Measurements from ENCODE around the gene ACYP2.

Gene ACYP2

DNA sequence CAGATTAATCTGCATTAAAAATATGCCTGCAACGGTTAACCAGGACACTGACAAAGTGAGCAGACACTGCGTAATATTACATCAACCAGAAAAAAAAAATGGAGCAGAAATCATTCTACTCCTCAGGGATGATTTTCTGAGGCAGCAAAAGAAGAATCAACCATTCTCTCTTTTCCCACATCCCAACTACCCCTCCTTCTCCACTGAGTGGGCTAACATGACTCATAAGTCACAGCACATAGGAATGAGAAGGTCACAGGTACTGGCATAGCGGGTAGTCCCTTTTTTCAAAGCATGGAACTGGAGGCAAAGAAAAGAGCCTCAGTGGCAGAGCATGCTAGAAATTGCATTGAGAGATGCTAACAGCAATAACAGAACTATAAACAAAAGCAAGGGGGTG, 194.9 kb downstream of the ACYP2 start:
- H3K36me3 ChIP-seq (ENCODE audit: control insufficient read depth, insufficient read depth, low read length) = no peaks in the 10 kb centered on the region
- H3K4me2 ChIP-seq (ENCODE audit: low read length) = no peak overlapping the region
- no peak overlapping the region for H3K56ac ChIP-seq (ENCODE audit: low read length)
- no peak overlapping the region for H3K23ac ChIP-seq (ENCODE audit: low read length)
- no peak overlapping the region for H3K27ac ChIP-seq (ENCODE audit: low read depth, low read length)
- no peak overlapping the region for H4K5ac ChIP-seq (ENCODE audit: low read length)
- peak; percentile 42 for DNase-seq
- no peaks in the 10 kb centered on the region for H3K4me1 ChIP-seq (ENCODE audit: control insufficient read depth, low read depth, low read length)
- no peak overlapping the region for H3K9ac ChIP-seq (ENCODE audit: low read length)
- no peak overlapping the region for H2BK15ac ChIP-seq (replicated peaks; ENCODE audit: low read depth)
- H2BK5ac ChIP-seq (ENCODE audit: low read length) = no peak overlapping the region
- WGBS (ENCODE audit: extremely low coverage, insufficient coverage, low lambda C conversion rate) = no CpG with 5 or more reads among the region's 3 CpGs
- no peak overlapping the region for H3K4ac ChIP-seq (ENCODE audit: low read depth, low read length)
- no peaks in the 10 kb centered on the region for H3K79me1 ChIP-seq (ENCODE audit: low read length)
- H2BK120ac ChIP-seq (ENCODE audit: low read depth, low read length) = no peak overlapping the region
- H3K79me2 ChIP-seq (ENCODE audit: control insufficient read depth, insufficient read depth, low read length) = no peaks in the 10 kb centered on the region
- no peak overlapping the region for H3K18ac ChIP-seq (ENCODE audit: low read length)
- H3K4me3 ChIP-seq (ENCODE audit: low read length) = no peak overlapping the region
- H4K8ac ChIP-seq (ENCODE audit: low read depth, low read length) = no peak overlapping the region
- no peaks in the 10 kb centered on the region for H3K27me3 ChIP-seq (ENCODE audit: insufficient read depth, low read length, poor library complexity)
- H2AK5ac ChIP-seq (ENCODE audit: low read length) = no peak overlapping the region

DNA sequence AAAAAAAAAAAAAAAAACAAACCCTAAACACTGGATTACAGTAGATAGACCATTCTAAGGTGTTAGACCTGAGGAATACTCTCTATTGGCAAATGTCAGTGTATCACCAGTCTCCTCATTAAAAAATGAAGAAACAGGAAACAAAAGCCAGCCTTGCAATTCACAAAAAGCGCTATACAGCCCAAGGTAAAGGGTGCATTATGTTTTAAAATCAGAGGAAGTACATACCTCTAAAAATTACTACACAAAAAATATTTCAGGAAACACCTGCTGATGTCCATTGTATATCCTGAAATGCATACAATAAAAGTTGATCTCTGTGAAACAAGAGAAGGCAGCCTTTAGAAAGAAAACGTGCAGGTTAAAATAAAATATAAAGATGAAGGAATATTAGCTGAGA, 195.5 kb downstream of the ACYP2 start:
- Histone ChIP-seq H3K27ac (ENCODE audit: low read depth, low read length) (no peak overlapping the region), H3K4me1 (ENCODE audit: control insufficient read depth, low read depth, low read length) (no peaks in the 10 kb centered on the region), H4K8ac (ENCODE audit: low read depth, low read length) (no peak overlapping the region), H2BK15ac (replicated peaks; ENCODE audit: low read depth) (no peak overlapping the region), H2AK5ac (ENCODE audit: low read length) (no peak overlapping the region), H3K4me3 (ENCODE audit: low read length) (no peak overlapping the region), H3K79me2 (ENCODE audit: control insufficient read depth, insufficient read depth, low read length) (no peaks in the 10 kb centered on the region), H3K18ac (ENCODE audit: low read length) (no peak overlapping the region), H3K23ac (ENCODE audit: low read length) (no peak overlapping the region), H3K56ac (ENCODE audit: low read length) (no peak overlapping the region), H4K5ac (ENCODE audit: low read length) (no peak overlapping the region), H3K4ac (ENCODE audit: low read depth, low read length) (no peak overlapping the region), H3K27me3 (ENCODE audit: insufficient read depth, low read length, poor library complexity) (no peaks in the 10 kb centered on the region), H2BK5ac (ENCODE audit: low read length) (no peak overlapping the region), H2BK120ac (ENCODE audit: low read depth, low read length) (no peak overlapping the region), H3K4me2 (ENCODE audit: low read length) (no peak overlapping the region), H3K36me3 (ENCODE audit: control insufficient read depth, insufficient read depth, low read length) (no peaks in the 10 kb centered on the region), H3K79me1 (ENCODE audit: low read length) (no peaks in the 10 kb centered on the region), H3K9ac (ENCODE audit: low read length) (no peak overlapping the region)
- DNase-seq = no peak
- WGBS (ENCODE audit: extremely low coverage, insufficient coverage, low lambda C conversion rate) = no CpG with 5 or more reads among the region's 2 CpGs

DNA sequence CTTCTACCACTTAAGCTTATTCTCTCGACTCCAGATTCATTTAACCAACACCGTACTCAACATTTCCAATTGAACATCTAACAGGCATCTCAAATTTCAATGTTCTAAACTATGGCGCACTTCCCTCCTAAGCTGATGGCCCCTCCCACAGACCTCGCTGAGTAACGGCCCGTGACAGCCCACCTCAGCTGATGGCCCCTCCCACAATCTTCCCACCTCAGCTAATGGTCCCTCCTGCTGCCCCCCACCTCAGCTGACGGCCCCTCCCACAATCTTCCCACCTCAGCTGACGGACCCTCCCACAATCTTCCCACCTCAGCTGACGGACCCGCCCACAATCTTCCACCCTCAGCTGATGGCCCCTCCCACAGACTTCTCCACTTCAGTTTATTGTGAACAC, 197.7 kb downstream of the ACYP2 start:
- Histone ChIP-seq H3K4me1 (ENCODE audit: control insufficient read depth, low read depth, low read length) (no peaks in the 10 kb centered on the region), H3K23ac (ENCODE audit: low read length) (no peak overlapping the region), H3K4ac (ENCODE audit: low read depth, low read length) (no peak overlapping the region), H3K36me3 (ENCODE audit: control insufficient read depth, insufficient read depth, low read length) (no peaks in the 10 kb centered on the region), H3K79me1 (ENCODE audit: low read length) (no peaks in the 10 kb centered on the region), H4K8ac (ENCODE audit: low read depth, low read length) (no peak overlapping the region), H3K18ac (ENCODE audit: low read length) (no peak overlapping the region), H3K4me2 (ENCODE audit: low read length) (no peak overlapping the region), H2BK5ac (ENCODE audit: low read length) (no peak overlapping the region), H3K56ac (ENCODE audit: low read length) (no peak overlapping the region), H3K79me2 (ENCODE audit: control insufficient read depth, insufficient read depth, low read length) (no peaks in the 10 kb centered on the region), H3K27ac (ENCODE audit: low read depth, low read length) (no peak overlapping the region), H3K4me3 (ENCODE audit: low read length) (no peak overlapping the region), H2BK120ac (ENCODE audit: low read depth, low read length) (no peak overlapping the region), H2AK5ac (ENCODE audit: low read length) (no peak overlapping the region), H4K5ac (ENCODE audit: low read length) (no peak overlapping the region), H2BK15ac (replicated peaks; ENCODE audit: low read depth) (no peak overlapping the region), H3K9ac (ENCODE audit: low read length) (no peak overlapping the region), H3K27me3 (ENCODE audit: insufficient read depth, low read length, poor library complexity) (no peaks in the 10 kb centered on the region)
- DNase-seq = no peak
- WGBS (ENCODE audit: extremely low coverage, insufficient coverage, low lambda C conversion rate) = 100% methylated on average over 2 of the region's 10 CpGs

DNA sequence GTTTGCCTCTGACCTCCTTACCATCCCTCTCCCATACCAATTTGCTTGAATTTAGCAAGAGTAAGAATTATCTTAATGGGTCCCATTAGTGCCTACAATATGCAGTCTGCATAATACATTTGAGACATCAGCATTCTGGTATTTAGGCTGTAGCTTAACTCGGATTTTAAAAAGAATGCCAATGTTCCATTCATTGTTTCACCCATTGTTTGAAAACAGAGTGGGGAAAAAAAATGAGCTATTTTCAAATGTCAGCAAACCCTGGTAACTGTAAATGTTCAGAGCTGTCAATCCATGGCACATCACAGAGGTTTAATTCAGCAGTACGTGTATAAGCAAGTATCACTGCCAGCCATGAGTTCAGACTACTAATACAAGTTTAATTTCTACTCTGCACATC, 202.6 kb downstream of the ACYP2 start:
- Histone ChIP-seq H2BK15ac (replicated peaks; ENCODE audit: low read depth) (no peak overlapping the region), H2BK5ac (ENCODE audit: low read length) (no peak overlapping the region), H3K4me2 (ENCODE audit: low read length) (no peak overlapping the region), H4K8ac (ENCODE audit: low read depth, low read length) (no peak overlapping the region), H3K27ac (ENCODE audit: low read depth, low read length) (no peak overlapping the region), H3K79me2 (ENCODE audit: control insufficient read depth, insufficient read depth, low read length) (no peaks in the 10 kb centered on the region), H2BK120ac (ENCODE audit: low read depth, low read length) (no peak overlapping the region), H4K5ac (ENCODE audit: low read length) (no peak overlapping the region), H3K4ac (ENCODE audit: low read depth, low read length) (no peak overlapping the region), H3K4me1 (ENCODE audit: control insufficient read depth, low read depth, low read length) (no peaks in the 10 kb centered on the region), H3K23ac (ENCODE audit: low read length) (no peak overlapping the region), H3K4me3 (ENCODE audit: low read length) (no peak overlapping the region), H3K18ac (ENCODE audit: low read length) (no peak overlapping the region), H3K27me3 (ENCODE audit: insufficient read depth, low read length, poor library complexity) (no peaks in the 10 kb centered on the region), H3K56ac (ENCODE audit: low read length) (no peak overlapping the region), H3K9ac (ENCODE audit: low read length) (no peak overlapping the region), H3K79me1 (ENCODE audit: low read length) (no peaks in the 10 kb centered on the region), H3K36me3 (ENCODE audit: control insufficient read depth, insufficient read depth, low read length) (no peaks in the 10 kb centered on the region), H2AK5ac (ENCODE audit: low read length) (no peak overlapping the region)
- no peak for DNase-seq
- no CpG with 5 or more reads among the region's 2 CpGs for WGBS (ENCODE audit: extremely low coverage, insufficient coverage, low lambda C conversion rate)

DNA sequence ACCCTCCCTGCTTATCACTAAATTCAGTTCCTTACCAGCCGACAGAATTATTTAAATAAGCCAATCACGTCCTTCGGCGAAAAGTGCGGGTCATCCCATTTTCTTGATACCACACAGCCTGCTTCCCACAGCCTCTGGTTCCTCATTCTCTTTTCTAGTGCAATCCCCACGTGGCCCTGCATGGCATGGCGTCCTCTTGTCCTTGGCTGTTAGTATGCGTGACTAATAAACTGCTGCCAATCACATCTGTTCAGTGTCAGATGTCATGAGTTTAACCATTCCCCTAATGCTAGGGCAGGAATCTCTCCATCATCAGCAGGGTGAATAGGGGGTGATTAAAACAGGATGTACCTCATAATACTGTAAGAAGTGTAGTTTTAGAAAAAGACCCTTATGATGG, 203.4 kb downstream of the ACYP2 start:
- no peak overlapping the region for H3K18ac ChIP-seq (ENCODE audit: low read length)
- no peaks in the 10 kb centered on the region for H3K27me3 ChIP-seq (ENCODE audit: insufficient read depth, low read length, poor library complexity)
- H2BK120ac ChIP-seq (ENCODE audit: low read depth, low read length) = no peak overlapping the region
- H3K79me2 ChIP-seq (ENCODE audit: control insufficient read depth, insufficient read depth, low read length) = no peaks in the 10 kb centered on the region
- no peak overlapping the region for H4K8ac ChIP-seq (ENCODE audit: low read depth, low read length)
- H2BK15ac ChIP-seq (replicated peaks; ENCODE audit: low read depth) = no peak overlapping the region
- DNase-seq = no peak
- H4K5ac ChIP-seq (ENCODE audit: low read length) = no peak overlapping the region
- WGBS (ENCODE audit: extremely low coverage, insufficient coverage, low lambda C conversion rate) = no CpG with 5 or more reads among the region's 8 CpGs
- H3K4me2 ChIP-seq (ENCODE audit: low read length) = no peak overlapping the region
- H3K4ac ChIP-seq (ENCODE audit: low read depth, low read length) = no peak overlapping the region
- H3K56ac ChIP-seq (ENCODE audit: low read length) = no peak overlapping the region
- H2BK5ac ChIP-seq (ENCODE audit: low read length) = no peak overlapping the region
- no peaks in the 10 kb centered on the region for H3K79me1 ChIP-seq (ENCODE audit: low read length)
- no peaks in the 10 kb centered on the region for H3K4me1 ChIP-seq (ENCODE audit: control insufficient read depth, low read depth, low read length)
- no peak overlapping the region for H3K27ac ChIP-seq (ENCODE audit: low read depth, low read length)
- H3K9ac ChIP-seq (ENCODE audit: low read length) = no peak overlapping the region
- H3K23ac ChIP-seq (ENCODE audit: low read length) = no peak overlapping the region
- H2AK5ac ChIP-seq (ENCODE audit: low read length) = no peak overlapping the region
- H3K36me3 ChIP-seq (ENCODE audit: control insufficient read depth, insufficient read depth, low read length) = no peaks in the 10 kb centered on the region
- no peak overlapping the region for H3K4me3 ChIP-seq (ENCODE audit: low read length)

DNA sequence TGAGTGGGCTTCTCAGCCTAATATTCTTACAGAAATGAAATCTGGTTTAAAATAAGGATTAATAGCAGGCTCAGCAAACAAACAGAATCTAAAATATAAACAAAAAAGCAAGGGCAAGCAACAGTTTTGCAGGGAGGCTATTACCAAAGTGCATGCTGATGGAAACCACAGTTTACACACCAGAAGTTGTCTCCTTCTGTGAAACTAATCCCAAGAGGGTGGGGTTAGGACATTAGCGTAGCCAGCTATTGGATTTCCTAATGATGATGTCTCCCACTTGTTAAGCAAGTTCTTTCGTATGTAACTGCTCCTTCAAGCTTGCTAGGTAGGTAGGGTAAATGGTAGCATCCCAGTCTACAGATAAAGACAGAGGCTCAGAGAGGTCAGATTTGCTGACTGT, 205.6 kb downstream of the ACYP2 start:
- Histone ChIP-seq H4K8ac (ENCODE audit: low read depth, low read length) (no peak overlapping the region), H2BK5ac (ENCODE audit: low read length) (no peak overlapping the region), H3K27me3 (ENCODE audit: insufficient read depth, low read length, poor library complexity) (no peaks in the 10 kb centered on the region), H3K4me1 (ENCODE audit: control insufficient read depth, low read depth, low read length) (no peaks in the 10 kb centered on the region), H3K4ac (ENCODE audit: low read depth, low read length) (no peak overlapping the region), H3K4me3 (ENCODE audit: low read length) (no peak overlapping the region), H3K56ac (ENCODE audit: low read length) (no peak overlapping the region), H3K79me1 (ENCODE audit: low read length) (no peaks in the 10 kb centered on the region), H3K79me2 (ENCODE audit: control insufficient read depth, insufficient read depth, low read length) (no peaks in the 10 kb centered on the region), H2BK15ac (replicated peaks; ENCODE audit: low read depth) (no peak overlapping the region), H2BK120ac (ENCODE audit: low read depth, low read length) (no peak overlapping the region), H2AK5ac (ENCODE audit: low read length) (no peak overlapping the region), H3K23ac (ENCODE audit: low read length) (no peak overlapping the region), H3K4me2 (ENCODE audit: low read length) (no peak overlapping the region), H3K36me3 (ENCODE audit: control insufficient read depth, insufficient read depth, low read length) (no peaks in the 10 kb centered on the region), H3K18ac (ENCODE audit: low read length) (no peak overlapping the region), H4K5ac (ENCODE audit: low read length) (no peak overlapping the region), H3K27ac (ENCODE audit: low read depth, low read length) (no peak overlapping the region), H3K9ac (ENCODE audit: low read length) (no peak overlapping the region)
- no peak for DNase-seq
- WGBS (ENCODE audit: extremely low coverage, insufficient coverage, low lambda C conversion rate) = no CpG with 5 or more reads among the region's 2 CpGs
